Keratinocyte (primary cell): ENCODE data around the gene SMAD3. TPM values are rescaled to one million over a fixed set of nuclear protein-coding genes. Genes with fewer than 3 reads are reported as not detected.

ENCODE experiments used
- DNase-seq: peaks from one replicate; pipeline ENCODE4 v3.0.0-alpha.2; 2011; ENCODE audit warnings: low read depth, missing footprints, low spot score
- FAIRE-seq: peaks from 2 replicates; lab custom pipeline; 2011; peaks lifted over from hg19 to GRCh38; lab: Jason Lieb, UNC
- H2AFZ ChIP-seq: 2 replicates; pipeline ENCODE4 v1.6.0; 2012; ENCODE audit warnings: low read length, control low read depth, inconsistent platforms; ENCODE audit not compliant: control insufficient read depth
- H3K27ac ChIP-seq: 2 replicates; pipeline ENCODE4 v1.5.1; 2011; ENCODE audit warnings: low read length; ENCODE audit not compliant: control insufficient read depth, insufficient read depth
- H3K27me3 ChIP-seq: 3 replicates; pipeline ENCODE4 v1.6.0; 2011; ENCODE audit warnings: low read length; ENCODE audit not compliant: control insufficient read depth, insufficient read depth; ENCODE audit errors: extremely low read depth
- H3K36me3 ChIP-seq, 2 experiments: 2 replicates in 1 of 2; 3 replicates in 1 of 2; pipeline ENCODE4 v1.5.1; 2011; ENCODE audit warnings: low read length in 2 of 2, mild to moderate bottlenecking in 1 of 2; ENCODE audit not compliant: control insufficient read depth in 2 of 2, insufficient read depth in 2 of 2; ENCODE audit errors: extremely low read depth in 1 of 2
- H3K4me1 ChIP-seq: 3 replicates; pipeline ENCODE4 v1.5.1; 2011; ENCODE audit warnings: low read length; ENCODE audit not compliant: control insufficient read depth, insufficient read depth; ENCODE audit errors: extremely low read depth
- H3K4me2 ChIP-seq: 3 replicates; pipeline ENCODE4 v1.6.0; 2011; ENCODE audit warnings: low read depth, low read length; ENCODE audit not compliant: control insufficient read depth, insufficient read depth; ENCODE audit errors: extremely low read depth
- H3K4me3 ChIP-seq, 3 experiments: fragments of 200-600 bp in 1 of 3; sonication (generic) in 1 of 3; 2 replicates in 2 of 3; 3 replicates in 1 of 3; pipeline ENCODE4 v1.5.1; 2011 to 2016; ENCODE audit warnings: low read length in 3 of 3, mild to moderate bottlenecking in 3 of 3, control low read depth in 2 of 3, inconsistent platforms in 1 of 3, low read depth in 1 of 3, mixed read lengths in 1 of 3, mixed run types in 1 of 3, moderate library complexity in 1 of 3; ENCODE audit not compliant: control insufficient read depth in 2 of 3, insufficient read depth in 2 of 3; ENCODE audit errors: extremely low read depth in 1 of 3
- H3K79me2 ChIP-seq: 2 replicates; pipeline ENCODE4 v1.6.0; 2012; ENCODE audit warnings: low read length; ENCODE audit not compliant: control insufficient read depth, insufficient read depth
- H3K9ac ChIP-seq: 3 replicates; pipeline ENCODE4 v1.6.0; 2011; ENCODE audit warnings: low read length; ENCODE audit not compliant: control insufficient read depth, insufficient read depth; ENCODE audit errors: extremely low read depth
- H3K9me1 ChIP-seq: 3 replicates; pipeline ENCODE4 v1.6.0; 2011; ENCODE audit warnings: low read length; ENCODE audit not compliant: control insufficient read depth, insufficient read depth; ENCODE audit errors: extremely low read depth
- H3K9me3 ChIP-seq: 2 replicates; pipeline ENCODE4 v1.5.1; 2012; ENCODE audit warnings: low read depth, low read length; ENCODE audit not compliant: control insufficient read depth
- H4K20me1 ChIP-seq: 3 replicates; pipeline ENCODE4 v1.6.0; 2011; ENCODE audit warnings: low read length; ENCODE audit not compliant: control insufficient read depth, insufficient read depth; ENCODE audit errors: extremely low read depth
- CTCF ChIP-seq, 3 experiments: IDR thresholded peaks in 1 of 3; conservative IDR thresholded peaks in 1 of 3; optimal IDR thresholded peaks in 1 of 3; 2 replicates in 2 of 3; 3 replicates in 1 of 3; pipeline versions ENCODE3 to v1.5.1; 2011; ENCODE audit warnings: low read length in 3 of 3, mild to moderate bottlenecking in 3 of 3, moderate library complexity in 2 of 3, control low read depth in 1 of 3, inconsistent platforms in 1 of 3; ENCODE audit not compliant: insufficient read depth in 2 of 3; ENCODE audit errors: extremely low read depth in 1 of 3
- EZH2 ChIP-seq: IDR thresholded peaks from one replicate; pipeline ENCODE4 v1.6.1; 2012; ENCODE audit warnings: inconsistent platforms, mild to moderate bottlenecking, low read length, moderate library complexity
- dilution Hi-C: fragments of 300-500 bp; cut with MboI; formaldehyde crosslinking; loops from one replicate; pipeline ENCODE4 v1.7.0; 2020; ENCODE audit warnings: low sequenced_read_pairs; ENCODE audit not compliant: extremely low pct_ligation_motif_present
- polyA plus RNA-seq, 5 experiments: library from polyadenylated mRNA; depleted of rRNA in 3 of 5; stranded (reverse) in 3 of 5; stranded (forward) in 1 of 5; unstranded in 1 of 5; fragments of >200 nt; gene quantifications; 1 replicate in 1 of 5; 2 replicates in 3 of 5; 3 replicates in 1 of 5; pipeline versions ENCODE4 v1.2.1 to v1.2.3, GENCODE V29; 2011 to 2012; ENCODE audit warnings: missing spikeins in 2 of 5, low read depth in 1 of 5, low replicate concordance in 1 of 5

SMAD3 gene
- polyA plus RNA-seq, 1 donor (not counting 4 experiments of a cell fraction or from before 2014, with no cell fraction given): 33.7 TPM

DNA sequence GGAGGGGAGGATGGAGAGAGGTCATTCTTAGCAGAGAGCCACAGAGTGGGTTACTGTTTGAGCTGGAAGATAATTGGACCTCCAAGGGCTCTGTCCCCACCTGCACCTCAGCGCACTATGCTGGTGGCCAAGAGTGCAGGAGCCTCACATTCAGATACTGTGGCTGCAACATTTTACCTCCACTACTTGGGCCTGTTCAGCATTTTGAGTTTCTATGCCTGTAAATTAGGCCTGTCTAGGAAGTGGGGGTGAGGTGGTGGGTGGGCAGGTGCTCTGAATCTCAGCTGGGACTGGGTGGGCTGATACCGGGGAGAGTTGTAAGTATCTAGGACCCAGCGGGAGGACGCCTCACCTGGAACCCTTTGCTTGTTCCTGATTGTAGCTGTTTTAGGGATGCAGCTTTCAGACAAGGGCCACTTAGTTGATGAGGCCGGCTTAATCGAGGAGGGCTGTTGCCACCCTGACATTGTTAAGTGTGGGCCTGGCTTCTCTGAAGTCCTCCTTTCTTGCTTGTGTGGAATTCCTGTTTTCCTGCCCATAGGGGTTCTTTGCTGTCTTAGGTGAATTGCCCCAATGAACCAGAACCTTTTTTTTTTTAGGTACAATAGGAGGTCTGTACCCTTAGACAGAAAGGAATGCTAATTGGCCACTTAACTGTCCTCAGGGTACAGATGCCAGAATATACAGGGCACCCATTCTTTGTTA lies 83.8 kb downstream of the SMAD3 start:
- Histone ChIP-seq H3K9me1 (peaks cover 4% of the 10 kb centered on the region), H3K4me1 (peaks cover 74% of the 10 kb centered on the region), H3K4me2 (peak overlapping the region; percentile 77), H3K9me3 (no peaks in the 10 kb centered on the region), H3K79me2 (peaks cover 68% of the 10 kb centered on the region), H3K4me3 (no peak overlapping the region), H3K27me3 (no peaks in the 10 kb centered on the region), H4K20me1 (no peaks in the 10 kb centered on the region), H3K27ac (peak overlapping the region; percentile 96), H3K36me3 (peaks cover 0 to 9% of the 10 kb centered on the region in 2 experiments), H2AFZ (no peak overlapping the region), H3K9ac (peak overlapping the region; percentile 14)
- TF ChIP-seq CTCF (optimal IDR thresholded peaks at IDR 0.05 in 1 of 3, IDR thresholded peaks at IDR 0.05 in 1 of 3, conservative IDR thresholded peaks at IDR 0.05 in 1 of 3; ENCODE audit: extremely low read depth in 1 of 3, insufficient read depth in 2 of 3, low read length in 3 of 3) (no peak), EZH2 (no peak)
- no peak for FAIRE-seq
- DNase-seq: no peak
- dilution Hi-C loops: no loop called here

DNA sequence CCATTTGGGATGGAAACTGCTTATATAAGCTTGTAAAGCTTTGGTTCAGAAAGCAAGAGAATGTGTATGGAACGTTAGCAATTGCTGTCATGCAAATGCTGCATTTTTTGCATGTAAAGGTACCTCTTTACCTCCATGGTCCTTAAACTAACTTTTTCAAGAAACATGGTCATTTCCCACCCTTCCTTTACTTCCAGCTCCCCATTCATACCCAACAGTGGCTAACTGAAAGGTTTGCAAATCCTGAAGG lies 84.3 kb downstream of the SMAD3 start:
- Histone ChIP-seq H3K4me3 (peak overlapping the region in 1 of 3 experiments; percentile 51), H3K9me1 (peaks cover 4% of the 10 kb centered on the region), H3K27me3 (no peaks in the 10 kb centered on the region), H3K36me3 (peaks cover 0 to 9% of the 10 kb centered on the region in 2 experiments), H2AFZ (no peak overlapping the region), H3K9me3 (no peaks in the 10 kb centered on the region), H3K27ac (peak overlapping the region; percentile 96), H3K4me1 (peaks cover 70% of the 10 kb centered on the region), H4K20me1 (no peaks in the 10 kb centered on the region), H3K79me2 (peaks cover 66% of the 10 kb centered on the region), H3K9ac (peak overlapping the region; percentile 57), H3K4me2 (peak overlapping the region; percentile 77)
- TF ChIP-seq CTCF (optimal IDR thresholded peaks at IDR 0.05 in 1 of 3, IDR thresholded peaks at IDR 0.05 in 1 of 3, conservative IDR thresholded peaks at IDR 0.05 in 1 of 3; ENCODE audit: extremely low read depth in 1 of 3, insufficient read depth in 2 of 3, low read length in 3 of 3) (no peak), EZH2 (no peak)
- DNase-seq (no peak), FAIRE-seq (no peak)
- dilution Hi-C loops: no loop called here
